GM19372 (cell line): ENCODE data around the gene NADK.

ENCODE experiments used
- ATAC-seq: cut with Tn5 transposase; IDR thresholded peaks from one replicate; pipeline ENCODE4 v1.9.1; 2021; ENCODE audit warnings: mild to moderate bottlenecking, low read depth, moderate library complexity; ENCODE audit not compliant: unreplicated experiment

NADK gene

DNA sequence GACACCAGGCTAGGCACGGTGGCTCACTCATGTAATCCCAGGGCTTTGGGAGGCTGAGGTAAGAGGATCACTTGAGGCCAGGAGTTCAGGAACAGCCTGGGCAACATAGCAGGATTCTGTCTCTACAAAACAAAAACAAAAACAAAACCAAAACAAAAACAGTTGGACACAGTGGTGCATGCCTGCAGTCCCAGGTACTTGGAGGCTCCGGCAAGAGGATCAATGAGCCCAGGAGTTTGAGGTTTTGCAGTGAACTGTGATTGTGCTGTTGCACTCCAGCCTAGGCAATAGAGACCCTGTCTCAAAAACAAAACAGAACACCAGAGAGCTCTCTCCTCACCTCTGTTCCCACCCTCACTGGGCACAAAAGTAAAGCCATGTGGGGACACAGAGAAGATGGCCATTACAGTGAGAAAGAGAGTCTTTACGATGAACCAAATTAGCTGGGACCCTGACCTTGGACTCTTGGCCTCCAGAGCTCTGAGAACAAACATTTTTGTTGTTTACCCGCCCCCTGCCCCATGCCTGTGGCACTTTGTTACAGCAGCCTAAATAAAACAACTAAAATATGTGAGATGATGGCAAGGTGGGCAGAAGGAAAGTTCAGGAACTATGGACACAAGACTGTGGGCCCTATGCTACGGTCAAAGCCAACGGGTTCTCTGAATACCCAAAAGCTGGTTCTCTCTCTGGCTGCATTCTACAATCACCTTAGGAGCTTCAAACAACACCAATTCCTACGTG, 9.8 kb downstream of the NADK start:
- no peak for ATAC-seq

DNA sequence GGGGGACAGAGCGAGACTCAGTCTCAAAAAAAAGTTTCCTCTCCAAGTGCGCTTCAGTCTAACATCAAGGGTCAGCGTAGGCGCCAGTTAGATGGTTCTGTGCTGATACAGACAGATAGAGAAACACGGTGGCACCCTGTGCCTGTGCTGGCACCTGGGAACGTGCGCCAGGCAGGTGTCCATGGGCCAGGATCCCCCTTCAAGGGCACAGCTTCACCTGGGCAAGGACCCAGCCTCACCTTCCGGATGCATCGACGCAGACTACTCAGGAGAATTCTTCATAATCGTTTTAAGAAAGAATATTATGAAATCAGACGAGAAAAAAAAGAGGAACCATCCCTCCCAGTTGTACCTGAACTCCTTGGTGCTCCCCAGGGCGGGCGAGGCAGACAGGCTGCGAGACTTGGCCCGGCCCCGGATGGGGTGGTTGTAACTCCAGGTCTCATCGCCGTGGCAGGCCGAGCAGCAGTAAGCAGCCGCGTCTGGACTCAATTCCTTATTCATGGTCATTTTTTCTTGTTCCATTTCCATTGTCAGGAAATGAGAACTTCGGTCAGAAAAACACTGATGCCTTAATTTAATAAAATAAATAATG, 13.3 kb downstream of the NADK start:
- no peak for ATAC-seq

DNA sequence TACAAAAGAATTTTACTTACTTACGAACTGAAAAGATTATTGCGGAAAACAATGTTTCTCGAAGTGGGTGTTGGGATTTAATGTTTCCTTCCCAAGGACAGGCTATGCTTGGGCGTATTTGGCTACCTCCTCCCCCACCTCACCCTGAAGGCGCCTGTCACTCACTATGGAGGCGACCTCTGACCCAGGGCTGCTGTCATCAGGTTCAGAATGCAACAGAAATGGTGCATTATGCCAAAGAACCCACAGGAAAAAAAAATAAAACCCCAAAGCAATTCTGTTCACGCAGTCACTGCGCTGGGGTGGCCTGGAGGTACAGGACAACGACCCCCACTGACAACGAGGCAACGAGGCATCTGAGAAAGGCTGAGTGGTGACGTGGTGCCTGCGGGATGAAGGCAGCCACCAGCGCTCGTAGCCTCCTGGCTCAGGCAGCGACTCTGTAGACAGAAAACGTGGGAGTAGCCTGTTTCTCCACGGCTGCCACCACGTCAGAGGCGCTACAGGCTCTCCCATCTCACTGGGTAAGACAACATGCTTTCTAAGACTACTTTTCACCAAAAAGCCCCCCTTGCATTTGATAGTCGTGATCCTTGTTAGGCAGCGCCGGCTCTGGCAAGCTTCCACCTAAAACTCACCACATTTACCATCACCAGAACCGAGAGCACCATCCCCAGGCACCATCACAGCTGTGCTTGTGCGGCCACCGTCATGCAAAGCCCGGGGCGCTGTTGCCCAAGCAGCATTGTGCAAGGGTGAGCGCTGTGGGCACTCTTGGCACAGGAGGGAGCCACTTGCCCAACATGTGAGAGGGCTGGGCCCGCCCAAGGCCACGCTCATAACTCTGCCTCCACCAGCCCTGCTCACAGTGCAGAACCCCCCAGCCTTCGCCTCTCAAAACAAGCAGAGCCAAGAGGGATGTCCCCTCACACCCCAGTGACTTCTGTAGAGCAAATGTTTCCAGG, 14.3 kb downstream of the NADK start:
- ATAC-seq = no peak

DNA sequence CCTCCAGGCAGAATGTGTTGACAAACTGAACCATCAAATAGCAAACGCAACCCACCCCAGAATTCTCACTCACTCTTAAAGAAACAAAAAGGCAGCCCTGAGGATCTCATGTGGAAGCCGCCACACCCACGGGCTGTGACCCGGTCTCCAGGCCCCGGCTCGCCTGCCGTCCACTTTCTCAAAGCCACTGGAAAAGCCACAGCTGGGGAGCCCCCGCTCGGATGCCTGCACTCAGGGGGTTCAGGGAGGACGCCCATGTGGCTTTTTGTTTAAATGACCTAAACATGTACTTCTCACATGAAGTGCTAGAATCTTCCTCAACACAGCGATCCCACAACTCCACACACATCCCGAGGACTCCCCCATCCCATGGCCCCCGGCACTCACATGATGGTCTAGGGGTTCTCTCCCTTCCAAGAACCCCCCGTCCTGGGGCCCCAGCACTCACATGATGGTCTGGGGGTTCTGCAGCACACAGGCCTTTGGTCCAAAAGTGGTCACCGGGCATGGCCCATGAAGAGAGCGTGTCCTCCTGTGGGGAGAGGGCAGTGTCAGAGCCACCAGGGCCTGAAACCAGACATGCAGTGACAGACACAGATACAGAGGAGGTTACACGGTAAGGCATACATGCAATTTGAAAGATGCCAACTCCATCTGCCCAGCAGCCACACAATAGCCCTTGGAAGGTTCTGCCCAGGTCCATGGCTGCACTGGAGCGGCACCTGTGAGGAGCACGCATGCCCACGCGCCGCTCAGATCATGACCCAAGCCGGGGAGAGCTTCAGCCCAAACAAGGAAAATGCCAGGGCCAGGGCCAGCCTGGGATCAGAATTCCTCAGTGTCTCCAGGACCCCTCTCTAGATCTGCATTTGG, 16.5 kb downstream of the NADK start:
- no peak for ATAC-seq

DNA sequence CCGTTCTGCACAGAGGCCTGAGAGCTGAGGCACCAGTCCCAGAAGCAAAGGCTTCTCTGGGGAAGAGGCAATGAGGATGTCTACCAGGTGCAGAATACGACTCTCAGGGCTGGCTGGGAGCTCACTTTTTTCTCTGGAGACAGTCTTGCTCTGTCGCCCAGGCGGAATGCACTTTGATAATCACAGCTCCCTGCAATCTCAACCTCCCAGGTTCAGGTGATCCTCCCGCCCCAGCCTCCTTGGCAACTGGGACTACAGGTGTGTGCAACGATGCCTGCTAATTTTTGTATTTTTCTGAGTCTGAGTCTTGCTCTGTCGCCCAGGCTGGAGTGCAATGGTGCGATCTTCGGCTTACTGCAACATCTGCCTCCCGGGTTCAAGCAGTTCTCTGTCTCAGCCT, 17.6 kb downstream of the NADK start:
- no peak for ATAC-seq

DNA sequence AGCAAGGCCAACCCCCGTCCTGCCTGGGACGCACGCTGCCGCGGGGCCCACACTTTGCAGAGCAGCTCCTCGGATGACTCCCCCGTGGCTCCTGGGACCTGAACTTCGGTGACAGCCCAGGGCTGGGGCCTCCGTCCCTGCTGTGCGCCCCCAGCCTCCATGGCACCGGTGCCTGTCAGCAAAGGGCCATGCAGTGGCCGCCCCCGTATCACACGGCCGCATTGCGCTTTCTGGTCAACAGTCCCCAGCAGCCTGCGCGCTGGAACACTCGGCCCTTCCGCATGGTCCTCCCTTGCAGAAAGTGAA, 18.0 kb downstream of the NADK start:
- no peak for ATAC-seq

DNA sequence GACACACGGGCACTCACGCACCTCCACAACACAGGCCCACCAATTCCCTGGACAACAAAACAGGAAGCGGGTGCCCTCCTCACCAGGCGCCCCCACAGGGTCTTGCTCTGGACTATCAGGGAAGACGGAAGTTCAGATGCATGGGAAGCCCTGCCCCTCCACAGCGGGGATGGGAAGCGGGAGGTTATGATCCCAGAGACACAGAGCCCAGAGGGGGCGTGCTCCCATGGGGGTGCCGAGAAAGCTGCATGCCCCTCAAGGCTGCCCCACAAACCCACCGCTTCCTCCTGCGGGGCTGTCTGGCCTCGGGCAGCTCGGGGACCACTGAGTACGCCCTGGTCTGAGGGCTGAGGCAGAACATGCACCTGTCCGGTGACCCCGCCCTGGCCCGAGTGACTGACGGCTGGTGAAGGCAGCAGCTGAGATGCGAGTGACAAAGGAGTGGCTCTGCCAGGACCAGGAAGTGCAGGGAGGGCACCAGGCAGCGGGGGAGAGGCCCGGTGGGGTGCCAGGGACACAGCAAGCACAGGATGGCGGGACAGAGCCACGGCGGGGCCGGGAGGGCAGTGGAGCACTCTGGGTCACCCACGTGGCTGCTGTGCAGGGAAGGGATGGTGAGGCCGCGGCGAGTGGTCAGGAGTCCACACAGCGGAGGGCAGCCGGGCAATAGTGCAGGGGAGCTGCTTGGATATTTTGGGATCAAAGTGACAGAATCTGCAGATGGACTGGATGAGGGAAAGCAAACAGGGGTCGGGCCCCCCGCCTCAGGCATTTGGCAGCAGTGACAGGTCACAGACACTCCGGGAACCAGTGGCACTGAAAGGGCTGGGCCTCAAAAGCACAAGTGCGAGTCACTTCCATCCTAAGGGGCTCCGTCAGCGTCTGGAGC, 18.6 kb downstream of the NADK start:
- ATAC-seq = no peak

DNA sequence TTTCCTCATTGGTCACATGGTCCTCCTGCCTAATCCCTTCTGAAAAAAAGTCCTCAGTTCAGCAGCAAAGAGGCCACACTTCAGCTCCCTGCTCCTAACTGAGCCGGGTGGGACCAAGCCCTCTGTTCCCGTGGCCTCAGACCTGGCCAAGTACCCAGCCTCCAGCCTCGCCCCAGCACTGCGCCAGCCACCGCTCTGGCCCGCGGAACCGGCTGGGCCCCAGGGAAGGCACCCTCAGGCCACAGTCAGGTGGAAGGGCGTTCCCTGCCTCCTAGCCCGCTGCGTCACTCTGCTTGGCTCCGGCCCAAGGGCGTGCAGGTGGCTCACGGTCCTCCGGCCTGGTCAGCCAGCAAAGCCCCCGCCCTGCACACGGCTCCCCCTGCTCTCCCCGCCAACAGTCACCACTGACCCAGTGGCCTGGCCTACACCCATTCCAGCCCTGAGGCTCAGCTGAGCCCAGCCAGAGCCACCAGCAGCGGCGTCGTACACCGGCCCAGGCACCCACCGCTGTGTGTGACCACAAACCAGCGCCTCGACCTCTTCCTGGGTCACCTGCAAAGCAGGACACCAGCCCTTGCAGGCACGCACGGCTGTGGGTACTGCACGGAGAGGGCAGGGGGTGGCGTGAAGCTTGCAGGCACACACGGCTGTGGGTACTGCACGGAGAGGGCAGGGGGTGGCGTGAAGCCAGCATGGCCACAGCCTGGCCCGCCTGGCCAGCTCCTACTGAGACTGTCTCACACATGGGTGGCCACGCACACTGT, 19.4 kb downstream of the NADK start:
- no peak for ATAC-seq

DNA sequence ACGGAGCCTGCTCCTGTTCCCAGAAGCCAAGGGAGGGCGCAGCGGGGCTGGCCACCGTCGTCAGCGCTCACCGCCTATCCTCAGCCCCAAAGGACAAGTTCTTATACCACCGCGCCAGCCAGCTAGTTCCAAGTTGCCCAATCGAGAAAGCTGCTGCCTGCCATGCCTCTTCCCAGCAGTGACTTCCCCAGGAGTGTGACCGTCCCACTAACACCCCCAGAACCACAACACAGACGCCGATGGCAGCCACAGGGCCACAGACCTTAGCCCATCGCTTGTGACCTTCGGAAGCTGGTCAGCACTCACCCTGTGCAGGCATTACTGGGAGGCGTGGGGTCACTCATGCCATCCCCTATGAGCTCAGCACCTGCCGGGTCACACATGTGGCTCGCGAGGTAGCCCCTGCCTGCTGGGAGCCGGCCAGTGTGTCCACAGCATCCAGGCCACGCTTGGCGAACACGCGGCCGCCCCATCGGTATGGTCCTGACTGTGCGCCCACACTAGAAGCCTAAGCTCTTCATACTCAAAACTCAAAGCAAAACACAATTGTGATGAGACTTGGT, 20.1 kb downstream of the NADK start:
- no peak for ATAC-seq

DNA sequence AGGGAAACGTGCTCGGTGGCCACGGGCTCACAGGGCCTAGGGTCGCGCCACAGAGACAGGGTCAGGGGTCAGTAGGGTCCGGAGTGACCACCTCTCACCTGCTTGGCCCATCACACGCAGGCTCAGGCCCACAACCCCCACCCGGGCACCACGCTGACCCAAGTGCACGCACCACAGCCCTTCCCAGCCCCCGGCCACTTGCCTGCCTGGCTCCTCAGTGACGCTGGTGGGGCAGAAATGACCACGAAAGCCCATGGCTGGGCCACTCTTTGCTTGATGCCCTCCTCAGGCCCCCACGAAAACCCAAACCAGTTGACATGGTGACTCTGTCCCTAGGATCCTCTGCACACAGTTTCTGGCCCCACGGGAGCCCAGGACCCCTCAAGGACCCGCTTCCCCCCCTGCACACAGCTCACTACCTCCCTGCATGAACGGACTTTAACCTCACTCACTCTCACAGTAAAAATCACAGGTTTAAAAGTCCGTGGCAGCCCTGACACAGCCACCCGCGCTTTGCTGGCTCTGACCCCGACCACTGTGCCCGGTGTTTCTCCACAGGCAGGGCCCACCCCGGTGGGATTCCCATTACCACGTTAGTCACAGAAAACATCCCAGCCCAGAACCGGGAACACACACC, 20.7 kb downstream of the NADK start:
- ATAC-seq = no peak

DNA sequence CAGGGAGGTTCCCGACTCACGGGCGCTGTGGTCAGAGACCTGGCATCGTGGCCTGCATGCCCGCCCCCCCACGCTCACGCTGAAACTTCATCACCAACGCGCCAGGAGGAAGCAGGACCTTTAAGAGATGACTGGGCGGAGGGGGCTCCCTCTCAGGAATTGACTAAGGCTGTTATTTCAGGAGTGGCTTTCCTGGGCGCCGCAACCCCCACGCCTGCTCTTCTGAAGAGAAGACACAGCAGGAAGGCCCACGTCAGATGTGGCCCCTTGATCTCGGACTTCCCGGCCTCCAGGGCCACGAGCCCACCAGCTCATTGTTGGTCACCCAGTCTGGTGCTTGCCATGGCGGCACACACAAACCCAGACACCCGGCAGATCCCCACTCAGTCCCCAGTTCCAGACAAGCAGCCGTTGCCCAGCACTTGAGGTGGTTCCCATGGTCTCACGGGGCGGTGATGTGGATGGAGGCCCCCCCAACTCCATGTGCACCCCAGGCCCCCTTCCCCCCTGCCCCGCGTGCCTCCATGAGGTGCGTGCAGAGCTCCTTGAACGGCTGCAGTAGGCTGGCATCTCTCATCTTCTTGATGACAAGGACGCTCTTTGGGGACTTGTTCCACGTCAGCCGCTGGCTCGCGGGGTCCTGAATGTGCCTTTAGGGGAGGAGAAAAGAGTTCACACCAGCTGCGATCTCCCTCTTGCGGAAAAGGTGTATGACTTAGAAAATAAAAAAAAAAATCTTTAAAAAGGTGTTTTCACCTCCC, 21.4 kb downstream of the NADK start:
- ATAC-seq = no peak

DNA sequence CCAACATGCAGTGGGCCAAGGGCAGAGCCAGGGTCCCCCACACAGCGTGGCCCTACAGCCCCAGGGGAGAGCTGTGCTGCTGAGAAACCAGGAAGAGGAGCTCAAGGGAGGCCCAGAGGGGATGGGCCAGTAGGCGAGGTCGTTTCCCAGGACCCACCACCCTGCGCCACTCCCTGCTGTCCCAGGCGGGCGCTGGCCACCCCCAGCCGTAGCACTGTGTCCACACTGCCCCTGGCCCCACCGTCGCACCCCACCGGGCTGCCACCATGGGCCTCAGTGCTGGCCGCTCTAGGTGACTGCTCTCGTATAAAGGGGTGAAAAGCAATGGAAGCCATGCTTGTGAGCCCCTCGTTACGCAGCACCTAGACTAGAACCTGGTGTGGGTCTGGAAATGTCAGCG, 22.4 kb downstream of the NADK start:
- no peak for ATAC-seq

DNA sequence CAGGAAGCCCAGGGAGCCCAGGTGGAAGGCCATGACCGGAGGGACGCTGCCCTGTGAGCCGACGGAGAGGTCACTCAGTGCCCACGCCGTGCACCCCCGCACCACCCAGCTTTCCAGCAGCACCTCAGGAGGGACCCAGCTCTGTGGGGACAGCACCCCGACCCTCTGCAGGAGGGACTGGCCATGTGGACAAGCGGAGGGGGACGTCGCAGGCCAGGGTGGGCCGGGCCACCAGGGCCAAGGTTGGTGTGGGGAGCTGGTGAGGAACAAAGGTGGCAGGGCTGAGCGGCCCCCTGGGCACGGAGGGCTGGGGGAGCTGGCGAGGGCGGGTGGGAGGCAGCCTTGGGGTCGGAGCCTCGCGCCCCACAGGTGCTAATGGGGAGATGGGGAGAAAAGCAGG, 22.8 kb downstream of the NADK start:
- no peak for ATAC-seq

DNA sequence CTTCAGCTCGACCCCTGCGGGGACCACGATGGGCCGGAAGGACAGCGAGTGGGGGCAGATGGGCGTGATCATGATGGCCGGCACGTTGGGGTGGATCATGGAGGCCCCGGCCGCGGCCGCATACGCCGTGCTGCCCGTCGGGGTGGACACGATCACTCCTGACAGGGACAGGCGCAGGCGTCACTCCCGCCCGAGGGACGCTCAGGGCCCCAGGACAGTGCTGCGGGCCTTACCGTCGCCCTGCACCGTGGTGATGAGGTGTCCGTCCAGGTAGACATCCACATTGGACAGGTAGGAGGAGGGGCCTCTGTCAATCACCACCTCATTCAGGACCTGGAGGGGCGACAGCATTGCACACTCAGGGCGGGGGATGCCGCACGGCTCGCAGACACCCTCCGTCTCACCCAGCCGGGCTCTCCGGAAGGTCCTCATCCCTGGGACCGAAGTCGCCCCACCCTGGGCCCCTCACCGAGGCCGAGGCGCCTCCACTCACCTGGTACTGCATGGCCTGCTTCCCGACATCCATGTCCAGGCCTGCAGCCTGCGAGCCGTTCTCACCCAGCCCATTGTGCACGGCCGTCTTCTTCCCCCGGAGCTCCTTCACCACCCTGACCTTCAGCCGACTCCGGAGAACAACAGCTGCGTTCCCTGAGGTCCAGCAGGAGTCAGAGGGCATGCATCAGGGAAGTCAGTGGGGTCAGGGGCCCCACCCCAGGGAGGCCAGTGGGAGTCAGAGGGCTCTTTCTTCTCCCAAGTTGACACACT, 24.0 kb downstream of the NADK start:
- no peak for ATAC-seq

DNA sequence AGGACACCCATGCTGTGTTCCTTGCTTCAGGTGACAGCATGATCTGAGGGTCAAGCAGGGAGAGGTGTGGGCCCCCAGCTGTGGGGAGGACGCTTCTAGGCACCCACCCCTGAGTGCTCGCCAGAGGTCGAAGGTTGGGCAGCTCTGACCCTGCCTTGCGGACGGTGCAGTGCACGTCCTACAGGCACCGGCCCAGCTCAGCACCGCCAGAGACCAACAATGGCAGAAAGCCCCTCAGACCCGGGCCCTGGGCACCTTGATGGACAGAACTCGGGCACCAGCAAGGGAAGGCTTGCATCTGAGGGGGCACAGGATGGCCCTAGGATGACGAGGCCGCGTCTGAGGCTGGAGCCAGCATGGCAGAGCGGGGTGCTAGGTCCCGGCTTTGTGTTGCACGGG, 24.7 kb downstream of the NADK start:
- ATAC-seq = no peak
